Colon (tissue), 2 donors: ENCODE data around the gene KLK10.

Experiments
- FAIRE-seq: peaks from 2 replicates; lab custom pipeline; 2012; peaks lifted over from hg19 to GRCh38; lab: Jason Lieb, UNC
- donor health status: control.
- donor health status: control.

The KLK10 gene

GRCh38 chr19:50967929-50968715 is 51.4 kb downstream of the KLK10 start:
- no peak for FAIRE-seq

GRCh38 chr19:50964266-50964665 is 55.2 kb downstream of the KLK10 start:
- FAIRE-seq = no peak

- no peak for FAIRE-seq
Observed at GRCh38 chr19:50963381-50963780, 56.1 kb downstream of the KLK10 start.
